HG03442 (cell line): ENCODE measurements around the gene CACNB4.
"Not testable (repeated sequence)": the region's sequence is repeated elsewhere in the genome, so short reads cannot be mapped to it uniquely, and the experiment has no call there.

ENCODE experiments used
- ATAC-seq: cut with Tn5 transposase; IDR thresholded peaks from one replicate; pipeline ENCODE4 v1.9.1; 2021; ENCODE audit warnings: mild to moderate bottlenecking, moderate library complexity; ENCODE audit not compliant: unreplicated experiment

The CACNB4 gene

GRCh38 chr2:151946899-151947812, 151.7 kb downstream of the CACNB4 start:
- peak; percentile 89 for ATAC-seq

GRCh38 chr2:151946250-151946884, 152.5 kb downstream of the CACNB4 start:
- ATAC-seq, result no peak

- no peak for ATAC-seq
These were observed 153.2 kb downstream of the CACNB4 start for GRCh38 chr2:151945602-151946001.

- ATAC-seq, result no peak
These were observed 153.7 kb downstream of the CACNB4 start for GRCh38 chr2:151945186-151945585.

GRCh38 chr2:151943461-151943860, 155.4 kb downstream of the CACNB4 start:
- no peak for ATAC-seq

GRCh38 chr2:151942540-151943205, 156.2 kb downstream of the CACNB4 start:
- not testable (repeated sequence) for ATAC-seq

GRCh38 chr2:151937966-151938365, 160.9 kb downstream of the CACNB4 start:
- no peak for ATAC-seq

GRCh38 chr2:151936626-151937025, 162.2 kb downstream of the CACNB4 start:
- ATAC-seq, result no peak

GRCh38 chr2:151933266-151933804, 165.5 kb downstream of the CACNB4 start:
- no peak for ATAC-seq

- no peak for ATAC-seq
These were observed 167.1 kb downstream of the CACNB4 start for GRCh38 chr2:151931756-151932155.

- ATAC-seq, result no peak
These were observed 167.7 kb downstream of the CACNB4 start for GRCh38 chr2:151931030-151931611.

GRCh38 chr2:151930042-151930441, 168.8 kb downstream of the CACNB4 start:
- no peak for ATAC-seq

- ATAC-seq, result no peak
These were observed 170.5 kb downstream of the CACNB4 start for GRCh38 chr2:151928380-151928779.

GRCh38 chr2:151927501-151928221, 171.2 kb downstream of the CACNB4 start:
- ATAC-seq, result no peak

- ATAC-seq, result no peak
These were observed 175.8 kb downstream of the CACNB4 start for GRCh38 chr2:151922845-151923666.

- no peak for ATAC-seq
These were observed 179.1 kb downstream of the CACNB4 start for GRCh38 chr2:151919786-151920185.

- ATAC-seq, result no peak
These were observed 180.5 kb downstream of the CACNB4 start for GRCh38 chr2:151918308-151918707.

- ATAC-seq, result no peak
These were observed 182.2 kb downstream of the CACNB4 start for GRCh38 chr2:151916632-151917031.

- not testable (repeated sequence) for ATAC-seq
These were observed 183.2 kb downstream of the CACNB4 start for GRCh38 chr2:151915629-151916025.
